ENCODE measurements around the gene RSRC1. TPM values are rescaled to one million over a fixed set of nuclear protein-coding genes. Genes with fewer than 3 reads are reported as not detected.
"Not testable (repeated sequence)": the region's sequence is repeated elsewhere in the genome, so short reads cannot be mapped to it uniquely, and the experiment has no call there.

Gene RSRC1
- total RNA-seq, 1 donor from 2014 or later = 82.1 TPM

DNA sequence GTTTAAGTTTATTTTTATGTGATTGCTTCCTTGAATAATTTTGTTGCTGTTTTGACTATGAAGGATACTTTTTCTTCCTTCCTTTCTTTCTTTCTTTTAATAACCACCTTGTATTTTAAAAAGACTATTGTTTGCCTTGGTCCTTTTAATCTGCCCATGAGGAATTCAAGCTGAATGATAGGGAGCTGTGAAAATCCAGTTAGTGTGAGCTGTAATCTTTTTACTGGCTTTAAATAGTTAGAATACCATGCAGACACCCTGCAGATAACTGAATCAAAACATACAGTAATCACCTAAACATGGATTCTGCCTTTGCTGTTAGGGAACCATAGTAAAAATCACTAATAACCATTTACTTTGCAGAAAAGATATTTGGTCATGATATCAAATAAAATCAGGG is 110.7 kb downstream of the RSRC1 start:
- DNase-seq (ENCODE audit: low spot score) = no peak

DNA sequence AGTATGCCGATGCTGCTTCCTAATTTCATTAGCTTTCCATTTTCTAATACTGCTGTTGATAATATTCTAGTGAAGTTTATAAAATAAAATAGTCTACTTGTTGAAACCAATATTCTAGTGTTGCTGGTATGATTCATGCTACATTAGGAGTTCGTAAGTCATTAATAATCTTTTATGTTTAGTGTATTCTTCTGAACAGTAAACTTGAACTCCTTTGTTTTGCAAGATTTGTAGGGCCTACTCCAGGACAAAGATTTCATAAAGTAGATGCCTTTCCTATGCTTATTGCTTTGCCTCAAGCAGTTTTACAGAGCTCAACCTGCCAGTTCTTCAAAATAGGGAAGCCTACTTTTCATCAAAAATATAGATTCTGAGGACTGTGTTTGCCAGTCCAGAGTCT is 111.5 kb downstream of the RSRC1 start:
- DNase-seq (ENCODE audit: low spot score) = no peak

DNA sequence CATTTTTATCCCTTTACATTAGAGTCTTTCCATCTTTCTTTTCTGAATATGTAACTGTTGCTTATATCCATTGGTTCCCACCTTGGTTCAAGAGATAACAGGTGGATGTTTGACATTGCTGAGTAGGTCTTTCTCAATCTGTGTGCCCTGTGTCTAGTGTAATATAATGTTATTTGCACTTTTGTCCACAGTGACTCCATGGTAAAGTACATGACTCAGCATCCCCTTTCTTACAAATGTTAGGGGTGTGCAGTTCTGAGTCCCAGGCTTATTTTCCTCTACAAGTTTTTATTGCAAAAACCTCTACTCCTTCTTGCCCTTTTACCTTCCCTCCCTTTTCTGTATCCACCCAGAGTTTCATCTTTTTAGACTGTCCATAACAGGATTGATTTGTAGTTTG is 116.5 kb downstream of the RSRC1 start:
- no peak for DNase-seq (ENCODE audit: low spot score)

DNA sequence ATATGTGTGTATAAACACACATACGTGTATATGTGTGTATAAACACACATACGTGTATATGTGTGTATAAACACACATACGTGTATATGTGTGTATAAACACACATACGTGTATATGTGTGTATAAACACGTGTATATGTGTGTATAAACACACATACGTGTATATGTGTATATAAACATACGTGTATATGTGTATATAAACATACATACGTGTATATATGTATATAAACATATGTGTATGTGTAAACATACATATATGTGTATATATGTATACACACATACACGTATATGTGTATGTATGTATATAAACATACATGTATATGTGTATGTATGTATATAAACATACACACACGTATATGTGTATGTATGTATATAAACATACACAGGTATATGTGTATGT is 119.1 kb downstream of the RSRC1 start:
- DNase-seq (ENCODE audit: low spot score) = not testable (repeated sequence)

DNA sequence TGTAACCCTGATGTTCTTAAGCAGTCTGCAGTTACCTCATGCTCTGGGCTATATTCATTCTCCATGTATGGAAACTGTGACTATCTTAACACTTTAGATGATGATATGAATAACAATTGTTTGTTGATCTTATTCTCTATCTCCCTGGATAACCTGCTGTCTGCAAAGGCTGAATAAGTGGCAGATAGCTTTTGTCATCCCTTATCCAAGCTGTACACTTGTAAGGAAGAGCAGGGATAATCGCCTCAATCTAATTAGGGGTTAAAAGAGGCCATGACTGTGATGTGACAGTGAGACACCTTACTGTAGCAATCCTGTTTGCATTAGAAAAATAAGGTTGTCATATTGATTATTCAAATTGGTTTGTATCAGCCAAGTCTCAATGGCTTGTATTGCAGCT is 123.9 kb downstream of the RSRC1 start:
- DNase-seq (ENCODE audit: low spot score) = no peak

DNA sequence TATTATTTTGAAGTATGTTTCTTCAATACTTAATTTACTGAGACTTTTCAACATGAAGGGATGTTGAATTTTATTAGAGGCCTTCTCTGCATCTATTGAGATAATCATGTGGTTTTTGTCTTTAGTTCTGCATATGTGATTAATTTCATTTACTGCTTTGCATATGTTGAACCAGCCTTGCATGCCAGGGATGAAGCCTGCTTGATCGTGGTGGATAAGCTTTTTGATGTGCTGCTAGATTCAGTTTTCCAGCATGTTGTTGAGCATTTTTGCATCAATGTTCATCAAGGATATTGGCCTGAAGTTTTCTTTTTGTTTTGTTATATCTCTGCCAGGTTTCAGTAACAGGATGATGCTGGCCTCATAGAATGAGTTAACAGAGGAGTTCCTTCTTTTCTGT is 134.4 kb downstream of the RSRC1 start:
- no peak for DNase-seq (ENCODE audit: low spot score)

- no peak for DNase-seq (ENCODE audit: low spot score)
Observed at GRCh38 chr3:158247288-158247687, 137.4 kb downstream of the RSRC1 start.

DNA sequence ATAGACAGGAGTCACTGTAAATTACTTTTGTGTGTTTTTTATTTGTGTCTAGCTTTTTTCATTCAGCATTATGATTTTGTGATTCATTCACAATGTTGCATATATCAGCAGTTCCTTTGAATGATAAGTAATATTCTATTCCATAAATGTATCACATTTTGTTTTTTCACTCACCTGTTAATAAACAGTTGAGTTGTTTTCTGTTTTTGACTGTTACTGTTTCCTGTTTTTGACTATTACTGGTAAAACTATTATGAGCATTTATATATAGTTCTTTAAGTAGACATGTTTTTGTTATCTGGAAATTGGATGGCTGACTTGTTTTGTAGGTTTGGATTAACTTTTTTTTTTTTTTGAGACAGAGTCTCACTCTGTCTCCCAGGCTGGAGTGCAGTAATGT is 138.4 kb downstream of the RSRC1 start:
- DNase-seq (ENCODE audit: low spot score) = no peak

- no peak for DNase-seq (ENCODE audit: low spot score)
Observed at GRCh38 chr3:158249183-158249582, 139.3 kb downstream of the RSRC1 start.

DNA sequence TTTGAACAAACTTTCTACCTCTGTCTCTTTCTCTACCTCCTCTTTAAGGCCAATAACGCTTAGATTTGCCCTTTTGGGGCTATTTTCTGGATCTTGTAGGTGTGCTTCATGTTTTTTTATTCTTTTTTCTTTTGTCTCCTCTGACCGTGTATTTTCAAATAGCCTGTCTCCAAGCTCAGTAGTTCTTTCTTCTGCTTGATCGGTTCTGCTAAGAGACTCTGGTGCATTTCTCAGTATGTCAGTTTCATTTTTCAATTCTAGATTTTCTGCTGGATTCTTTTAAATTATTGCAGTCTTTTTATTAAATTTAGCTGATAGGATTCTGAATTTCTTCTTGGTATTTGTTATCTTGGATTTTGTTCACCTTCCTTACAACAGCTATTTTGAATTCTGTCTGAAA is 148.7 kb downstream of the RSRC1 start:
- DNase-seq (ENCODE audit: low spot score) = no peak

DNA sequence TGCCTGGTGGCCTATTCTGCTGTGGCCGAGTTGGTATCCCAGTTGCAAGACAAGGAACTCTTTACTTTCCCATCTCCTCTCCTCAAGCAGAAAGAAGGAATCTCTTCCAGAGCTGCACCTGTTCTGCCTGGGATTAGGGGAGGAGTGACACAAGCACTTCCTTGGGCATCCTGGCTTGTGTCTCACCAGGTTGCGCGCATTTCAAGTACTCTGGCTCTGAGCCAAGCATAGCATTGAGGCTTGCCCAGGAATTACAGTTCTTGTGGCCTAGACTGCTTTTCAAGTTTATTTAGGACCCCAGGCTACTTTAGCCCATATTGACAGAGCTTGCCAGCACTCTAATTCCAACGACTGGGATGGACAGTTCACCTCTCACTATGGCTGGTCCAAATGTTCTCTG is 150.5 kb downstream of the RSRC1 start:
- no peak for DNase-seq (ENCODE audit: low spot score)

DNA sequence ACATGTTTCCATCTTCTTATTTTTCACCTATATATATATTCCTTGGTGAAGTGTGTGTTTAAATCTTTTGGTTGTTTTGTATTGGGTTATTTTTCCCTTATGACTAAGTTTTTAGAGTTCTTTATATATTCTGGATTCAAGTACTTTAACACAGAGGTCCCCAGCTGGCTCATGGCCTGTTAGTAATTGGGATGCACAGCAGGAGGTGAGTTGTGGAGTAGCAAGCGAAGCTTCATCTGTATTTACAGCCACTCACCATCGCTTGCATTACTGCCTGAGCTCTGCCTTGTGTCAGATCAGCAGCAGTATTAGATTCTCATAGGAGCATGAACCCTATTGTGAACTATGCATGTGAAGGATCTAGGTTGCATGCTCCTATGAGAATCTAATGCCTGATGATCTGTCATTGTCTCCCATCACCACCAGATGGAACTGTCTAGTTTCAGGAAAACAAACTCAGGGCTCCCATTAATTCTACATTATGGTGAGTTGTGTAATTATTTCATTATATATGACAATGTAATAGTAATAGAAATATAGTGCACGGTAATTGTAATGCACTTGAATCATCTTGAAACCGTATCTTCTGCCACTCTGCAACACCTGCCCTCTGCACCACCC is 151.6 kb downstream of the RSRC1 start:
- DNase-seq (ENCODE audit: low spot score) = no peak

DNA sequence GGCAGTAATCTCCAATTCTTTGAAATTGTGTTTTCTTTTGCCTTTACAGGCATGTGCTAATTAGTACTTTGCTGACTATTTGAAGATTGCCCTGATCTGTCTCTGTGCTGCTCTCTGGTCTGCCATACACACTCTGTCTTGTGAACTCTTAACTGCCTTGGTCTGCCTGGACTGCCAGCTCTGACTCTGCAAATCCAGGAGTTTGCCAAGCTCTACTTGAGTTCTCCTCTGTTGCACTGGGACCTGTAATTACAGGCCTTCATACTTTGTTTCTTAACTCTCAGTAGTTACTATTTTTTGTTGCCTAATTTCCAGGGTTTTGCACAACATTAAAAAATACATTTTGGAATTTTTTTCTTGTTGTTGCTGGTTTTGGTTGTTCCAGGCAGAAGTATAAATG is 155.0 kb downstream of the RSRC1 start:
- no peak for DNase-seq (ENCODE audit: low spot score)

GRCh38 chr3:158267015-158267414 is 157.1 kb downstream of the RSRC1 start:
- no peak for DNase-seq (ENCODE audit: low spot score)

- no peak for DNase-seq (ENCODE audit: low spot score)
Observed at GRCh38 chr3:158269942-158270341, 160.1 kb downstream of the RSRC1 start.

GRCh38 chr3:158272081-158272480 is 162.2 kb downstream of the RSRC1 start:
- DNase-seq (ENCODE audit: low spot score) = peak; percentile 38

DNA sequence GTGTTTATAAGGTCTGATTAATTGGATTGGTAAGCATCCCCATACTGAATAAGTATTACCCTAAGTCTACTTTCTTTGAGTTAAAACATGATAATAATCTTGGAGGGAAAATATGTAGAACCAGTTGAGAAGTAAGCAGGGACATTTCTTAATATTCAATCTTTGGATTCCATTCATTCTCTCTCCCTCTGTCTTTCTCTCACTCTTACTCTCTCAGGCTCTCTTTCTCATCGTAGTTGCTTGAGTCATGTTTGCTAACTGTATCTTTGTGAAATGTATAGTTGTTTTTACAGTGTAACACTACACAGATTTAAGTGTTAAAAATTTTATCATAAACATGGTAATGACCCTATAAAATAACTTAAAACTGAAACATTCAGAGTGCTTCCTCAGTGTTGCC is 163.8 kb downstream of the RSRC1 start:
- DNase-seq (ENCODE audit: low spot score) = no peak

GRCh38 chr3:158278187-158278586 is 168.3 kb downstream of the RSRC1 start:
- DNase-seq (ENCODE audit: low spot score) = no peak

GRCh38 chr3:158279609-158280008 is 169.7 kb downstream of the RSRC1 start:
- DNase-seq (ENCODE audit: low spot score) = no peak

DNA sequence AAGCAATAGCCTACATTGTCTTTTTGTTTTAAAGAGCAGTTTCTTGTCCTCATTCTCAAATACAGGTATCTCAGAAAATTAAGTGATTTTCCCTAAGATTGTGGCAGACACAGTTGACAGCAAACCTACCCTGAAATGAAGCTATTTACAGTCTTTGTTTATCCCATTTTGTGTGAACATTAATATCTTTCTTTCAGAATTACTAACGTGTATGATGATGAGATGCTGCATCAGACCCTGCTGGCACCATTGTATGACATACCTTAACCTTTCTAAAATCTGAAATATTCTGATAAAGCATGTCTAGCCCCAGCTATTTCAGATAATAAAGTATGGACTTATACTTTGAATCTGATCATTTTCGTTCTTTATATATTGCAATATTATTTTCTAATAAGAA is 185.9 kb downstream of the RSRC1 start:
- DNase-seq (ENCODE audit: low spot score) = no peak

GRCh38 chr3:158297940-158298339 is 188.1 kb downstream of the RSRC1 start:
- no peak for DNase-seq (ENCODE audit: low spot score)

- DNase-seq (ENCODE audit: low spot score) = no peak
Observed at GRCh38 chr3:158308236-158308928, 198.5 kb downstream of the RSRC1 start.

DNA sequence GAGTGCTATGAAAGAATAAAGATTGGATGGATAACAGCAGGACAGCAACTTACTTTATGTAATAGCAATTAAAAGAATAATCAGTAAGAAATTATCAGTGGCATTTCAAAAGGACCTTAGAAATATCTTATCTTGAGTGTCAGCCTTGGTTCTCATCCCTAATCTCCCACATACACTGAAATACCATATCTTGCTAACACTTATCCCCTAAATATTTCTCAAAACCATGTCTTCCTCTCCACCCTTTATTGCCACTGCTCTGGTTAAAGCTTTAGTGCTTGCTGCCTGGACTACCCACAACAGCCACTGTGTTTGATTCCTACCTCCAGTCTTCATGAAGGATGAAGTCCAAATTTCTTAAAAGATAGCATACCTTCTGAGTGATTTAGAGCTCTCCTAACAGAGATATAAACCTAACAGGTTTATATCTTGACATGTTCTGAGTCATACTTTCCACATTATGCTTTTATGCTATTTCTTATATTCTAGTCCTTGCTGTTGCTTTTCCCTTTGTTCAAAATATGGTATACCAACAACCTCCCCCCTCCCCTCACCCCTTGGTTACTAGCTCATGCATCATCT is 202.8 kb downstream of the RSRC1 start:
- DNase-seq (ENCODE audit: low spot score) = peak; percentile 22

Measured in umbilical cord (tissue), 2 donors.